Karpas-422 (cell line): ENCODE measurements around the gene SLC5A4. TPM values are rescaled to one million over a fixed set of nuclear protein-coding genes. Genes with fewer than 3 reads are reported as not detected.
A peak's percentile ranks its signal among the peaks of the same experiment; 100 is the strongest.
"Not testable (repeated sequence)": the region's sequence is repeated elsewhere in the genome, so short reads cannot be mapped to it uniquely, and the experiment has no call there.

Experiments
- DNase-seq: peaks from one replicate; pipeline ENCODE4 v3.0.0-alpha.2; 2015
- H2AFZ ChIP-seq: fragments of 200-600 bp; sonication (generic); 2 replicates; pipeline ENCODE4 v1.6.1; 2014; ENCODE audit warnings: antibody characterized with exemption, low read length, mixed read lengths
- H3K27ac ChIP-seq: fragments of 200-600 bp; sonication (generic); 2 replicates; pipeline ENCODE4 v1.5.1; 2014; ENCODE audit warnings: mild to moderate bottlenecking, low read length, moderate library complexity
- H3K27me3 ChIP-seq: fragments of 200-600 bp; sonication (generic); 2 replicates; pipeline ENCODE4 v1.6.1; 2014; ENCODE audit warnings: low read length, mixed read lengths
- H3K36me3 ChIP-seq: fragments of 200-600 bp; sonication (generic); 2 replicates; pipeline ENCODE4 v1.6.1; 2014; ENCODE audit warnings: low read length, mixed read lengths; ENCODE audit not compliant: insufficient read depth
- H3K4me1 ChIP-seq: fragments of 200-600 bp; sonication (generic); 2 replicates; pipeline ENCODE4 v1.6.1; 2014; ENCODE audit warnings: mild to moderate bottlenecking, low read length, mixed read lengths
- H3K4me2 ChIP-seq: fragments of 200-600 bp; sonication (generic); 2 replicates; pipeline ENCODE4 v1.6.1; 2014; ENCODE audit warnings: low read length, low read depth, mild to moderate bottlenecking; ENCODE audit not compliant: poor library complexity, severe bottlenecking
- H3K4me3 ChIP-seq: fragments of 200-600 bp; sonication (generic); 2 replicates; pipeline ENCODE4 v1.5.1; 2014; ENCODE audit warnings: mild to moderate bottlenecking, antibody characterized with exemption, low read length, mixed read lengths
- H3K79me2 ChIP-seq: fragments of 200-600 bp; sonication (generic); 2 replicates; pipeline ENCODE4 v1.6.1; 2014; ENCODE audit warnings: mild to moderate bottlenecking, low read length, mixed read lengths
- H3K9ac ChIP-seq: fragments of 200-600 bp; sonication (generic); 2 replicates; pipeline ENCODE4 v1.6.0; 2014; ENCODE audit warnings: low read length
- H3K9me2 ChIP-seq: fragments of 200-600 bp; sonication (generic), shearing (Covaris generic); replicated peaks from 2 replicates; pipeline ENCODE4 v1.6.0; 2014; ENCODE audit warnings: mild to moderate bottlenecking, low read length, moderate library complexity; ENCODE audit not compliant: insufficient read depth
- H3K9me3 ChIP-seq: fragments of 300-700, 200-600 bp; sonication (generic); 2 replicates; pipeline ENCODE4 v1.6.1; 2014; ENCODE audit warnings: low read length, mixed read lengths
- H4K20me1 ChIP-seq: fragments of 200-600 bp; sonication (generic); 2 replicates; pipeline ENCODE4 v1.6.1; 2014; ENCODE audit warnings: mild to moderate bottlenecking, antibody characterized with exemption, low read length, low read depth; ENCODE audit not compliant: insufficient read depth
- total RNA-seq: library from RNA; depleted of rRNA; stranded (reverse); fragments of >200 nt; shearing (Covaris generic); gene quantifications from 2 replicates; pipeline ENCODE4 v1.2.3, GENCODE V29; 2014; ENCODE audit warnings: low replicate concordance

Gene SLC5A4
- total RNA-seq, 1 experiment from 2014 or later, result not detected

DNA sequence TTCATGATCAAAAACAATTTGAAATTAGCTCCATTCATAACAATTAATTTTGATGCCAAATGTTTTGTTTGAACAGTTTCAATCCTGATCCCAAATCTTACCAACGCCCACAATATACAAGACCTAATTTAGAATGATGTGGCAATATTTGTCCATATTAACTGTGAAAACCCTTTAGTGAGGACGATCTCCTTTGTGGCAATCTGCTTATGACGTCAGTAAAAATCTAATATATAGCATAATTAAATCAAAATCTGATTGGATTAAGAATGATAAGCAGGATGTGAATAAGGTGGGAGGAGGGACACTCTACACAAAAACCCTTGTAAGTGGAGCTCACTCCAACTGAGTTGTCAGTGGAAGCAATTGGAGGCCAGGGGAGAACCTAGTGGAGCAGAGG, 11.9 kb upstream of the SLC5A4 start:
- H3K4me3 ChIP-seq, result no peak overlapping the region
- no peaks in the 10 kb centered on the region for H3K9me3 ChIP-seq
- no peak overlapping the region for H3K4me2 ChIP-seq
- H3K36me3 ChIP-seq, result no peaks in the 10 kb centered on the region
- no peaks in the 10 kb centered on the region for H3K9me2 ChIP-seq
- H2AFZ ChIP-seq, result no peak overlapping the region
- no peak for DNase-seq
- no peak overlapping the region for H3K9ac ChIP-seq
- H3K27ac ChIP-seq, result no peak overlapping the region
- H3K4me1 ChIP-seq, result no peaks in the 10 kb centered on the region
- no peaks in the 10 kb centered on the region for H3K79me2 ChIP-seq
- no peaks in the 10 kb centered on the region for H4K20me1 ChIP-seq
- H3K27me3 ChIP-seq, result no peaks in the 10 kb centered on the region

GRCh38 chr22:32265882-32266767, 11.0 kb upstream of the SLC5A4 start:
- H3K27ac ChIP-seq, result no peak overlapping the region
- DNase-seq, result peak; percentile 87
- H3K4me1 ChIP-seq, result no peaks in the 10 kb centered on the region
- H4K20me1 ChIP-seq, result no peaks in the 10 kb centered on the region
- H3K4me3 ChIP-seq, result no peak overlapping the region
- H3K9me2 ChIP-seq, result no peaks in the 10 kb centered on the region
- H3K79me2 ChIP-seq, result no peaks in the 10 kb centered on the region
- no peaks in the 10 kb centered on the region for H3K36me3 ChIP-seq
- H3K4me2 ChIP-seq, result peak overlapping the region; percentile 11
- H2AFZ ChIP-seq, result no peak overlapping the region
- H3K9ac ChIP-seq, result no peak overlapping the region
- H3K9me3 ChIP-seq, result no peaks in the 10 kb centered on the region
- H3K27me3 ChIP-seq, result no peaks in the 10 kb centered on the region

GRCh38 chr22:32263678-32264077, 8.5 kb upstream of the SLC5A4 start:
- H3K4me1 ChIP-seq, H3K27ac ChIP-seq, H4K20me1 ChIP-seq, H3K9ac ChIP-seq, H3K9me2 ChIP-seq, DNase-seq, H3K9me3 ChIP-seq, H3K79me2 ChIP-seq, H3K36me3 ChIP-seq, H3K4me2 ChIP-seq, H3K27me3 ChIP-seq, H3K4me3 ChIP-seq, H2AFZ ChIP-seq: not testable (repeated sequence)

- H3K4me2 ChIP-seq, result no peak overlapping the region
- no peak overlapping the region for H3K9ac ChIP-seq
- H2AFZ ChIP-seq, result no peak overlapping the region
- H4K20me1 ChIP-seq, result no peaks in the 10 kb centered on the region
- H3K4me1 ChIP-seq, result no peaks in the 10 kb centered on the region
- H3K27me3 ChIP-seq, result no peaks in the 10 kb centered on the region
- no peak overlapping the region for H3K4me3 ChIP-seq
- H3K36me3 ChIP-seq, result no peaks in the 10 kb centered on the region
- no peak overlapping the region for H3K27ac ChIP-seq
- H3K9me3 ChIP-seq, result no peaks in the 10 kb centered on the region
- H3K79me2 ChIP-seq, result no peaks in the 10 kb centered on the region
- DNase-seq, result no peak
- no peaks in the 10 kb centered on the region for H3K9me2 ChIP-seq
These were observed 6.2 kb upstream of the SLC5A4 start for GRCh38 chr22:32261306-32261705.

DNA sequence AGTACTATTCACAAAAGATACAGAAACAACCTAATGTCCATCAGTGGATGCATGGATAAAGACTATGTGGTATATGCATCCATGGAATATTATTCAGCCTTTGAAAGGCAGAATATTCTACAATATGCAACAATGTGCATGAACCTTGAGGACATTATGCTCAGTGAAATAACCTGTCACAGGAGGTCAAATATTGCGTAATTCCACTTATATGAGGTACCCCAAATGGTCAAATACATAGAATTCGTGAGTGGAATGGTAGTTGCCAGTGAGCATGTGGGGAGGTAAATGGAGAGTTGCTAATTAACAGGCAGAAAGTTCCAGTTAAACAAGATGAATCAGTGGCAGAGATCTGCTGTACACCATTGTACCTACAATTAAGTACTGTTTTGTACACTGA, 3.6 kb upstream of the SLC5A4 start:
- no peaks in the 10 kb centered on the region for H3K36me3 ChIP-seq

DNA sequence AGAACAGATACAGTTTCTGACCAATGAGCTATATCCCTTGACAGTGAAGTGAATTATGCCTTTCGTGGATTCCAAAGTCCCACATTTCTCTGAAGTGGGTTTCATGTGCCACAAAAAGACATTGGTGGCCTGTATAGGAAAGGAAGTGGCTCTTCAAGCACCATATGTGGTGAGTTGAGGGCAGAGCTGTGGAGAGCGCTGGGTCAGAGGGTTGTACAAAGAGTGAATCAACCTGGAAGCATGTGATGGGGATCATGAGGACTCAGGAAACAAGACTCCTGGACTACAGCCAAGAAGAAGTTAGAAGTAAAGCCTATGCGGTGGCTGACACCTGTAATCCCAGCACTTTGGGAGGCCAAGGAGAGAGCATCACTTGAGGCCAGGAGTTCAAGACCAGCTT, 579 bp upstream of the SLC5A4 start:
- no peaks in the 10 kb centered on the region for H4K20me1 ChIP-seq
- no peak overlapping the region for H3K4me2 ChIP-seq
- H3K9me2 ChIP-seq, result no peaks in the 10 kb centered on the region
- no peaks in the 10 kb centered on the region for H3K36me3 ChIP-seq
- no peak overlapping the region for H3K27ac ChIP-seq
- no peaks in the 10 kb centered on the region for H3K27me3 ChIP-seq
- H3K79me2 ChIP-seq, result no peaks in the 10 kb centered on the region
- no peaks in the 10 kb centered on the region for H3K4me1 ChIP-seq
- H2AFZ ChIP-seq, result no peak overlapping the region
- H3K9me3 ChIP-seq, result no peaks in the 10 kb centered on the region
- no peak overlapping the region for H3K4me3 ChIP-seq
- no peak for DNase-seq
- no peak overlapping the region for H3K9ac ChIP-seq

More for the DNA sequence above, 3.6 kb upstream of the SLC5A4 start:
- H3K4me3 ChIP-seq, result no peak overlapping the region
- no peak overlapping the region for H2AFZ ChIP-seq
- H3K4me1 ChIP-seq, result no peaks in the 10 kb centered on the region
- H3K9me2 ChIP-seq, result no peaks in the 10 kb centered on the region
- no peak overlapping the region for H3K9ac ChIP-seq
- no peak for DNase-seq
- H3K9me3 ChIP-seq, result no peaks in the 10 kb centered on the region
- no peak overlapping the region for H3K27ac ChIP-seq
- no peak overlapping the region for H3K4me2 ChIP-seq
- H3K27me3 ChIP-seq, result no peaks in the 10 kb centered on the region
- no peaks in the 10 kb centered on the region for H4K20me1 ChIP-seq
- H3K79me2 ChIP-seq, result no peaks in the 10 kb centered on the region

DNA sequence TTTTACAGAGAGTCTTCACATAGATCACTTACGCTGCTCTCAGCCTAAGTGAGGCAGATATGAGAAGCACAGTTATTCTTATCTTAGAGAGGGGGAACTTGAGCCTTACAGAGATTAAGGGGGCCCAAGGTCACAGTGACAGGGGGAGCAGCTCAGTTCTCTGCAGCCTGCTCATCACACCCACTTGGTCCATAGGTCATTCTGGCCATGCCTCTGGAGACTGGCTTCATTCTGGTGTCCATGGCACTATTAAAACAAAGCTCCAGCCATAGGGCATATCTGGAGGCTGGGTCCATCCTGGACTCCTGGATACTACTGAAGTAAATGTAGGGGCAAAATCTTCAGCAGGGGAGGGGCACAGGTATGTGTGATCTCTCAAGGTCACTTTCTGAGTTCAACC, 5.9 kb downstream of the SLC5A4 start:
- no peaks in the 10 kb centered on the region for H3K36me3 ChIP-seq
- DNase-seq, result no peak
- H3K4me1 ChIP-seq, result no peaks in the 10 kb centered on the region
- no peaks in the 10 kb centered on the region for H3K9me2 ChIP-seq
- no peak overlapping the region for H3K27ac ChIP-seq
- H3K27me3 ChIP-seq, result no peaks in the 10 kb centered on the region
- no peak overlapping the region for H3K9ac ChIP-seq
- H3K4me3 ChIP-seq, result no peak overlapping the region
- no peaks in the 10 kb centered on the region for H3K79me2 ChIP-seq
- H3K9me3 ChIP-seq, result no peaks in the 10 kb centered on the region
- H3K4me2 ChIP-seq, result no peak overlapping the region
- no peaks in the 10 kb centered on the region for H4K20me1 ChIP-seq
- H2AFZ ChIP-seq, result no peak overlapping the region

DNA sequence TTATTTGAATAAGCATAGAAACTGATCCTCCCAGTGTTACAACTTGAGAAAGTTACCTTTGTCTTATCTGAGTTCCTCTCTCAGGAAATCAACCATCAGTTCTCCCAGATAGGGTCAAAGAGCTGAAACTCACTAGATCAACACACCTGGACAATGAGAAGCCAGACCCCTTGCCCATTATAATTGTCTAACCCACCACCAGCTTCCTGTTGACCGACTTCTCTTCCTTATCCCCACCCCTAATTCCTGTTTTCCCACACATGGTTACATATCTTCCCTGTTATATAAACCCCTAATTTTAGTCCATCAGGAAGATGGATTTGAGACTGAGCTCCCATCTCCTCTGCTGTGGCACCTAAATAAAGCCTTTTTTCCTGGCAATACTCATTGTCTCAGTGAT, 6.9 kb downstream of the SLC5A4 start:
- Histone ChIP-seq H4K20me1 (no peaks in the 10 kb centered on the region), H2AFZ (no peak overlapping the region), H3K27ac (no peak overlapping the region), H3K4me1 (no peaks in the 10 kb centered on the region), H3K36me3 (no peaks in the 10 kb centered on the region), H3K4me2 (no peak overlapping the region), H3K9ac (no peak overlapping the region), H3K4me3 (no peak overlapping the region), H3K9me2 (no peaks in the 10 kb centered on the region), H3K9me3 (no peaks in the 10 kb centered on the region), H3K79me2 (no peaks in the 10 kb centered on the region), H3K27me3 (no peaks in the 10 kb centered on the region)
- DNase-seq, result no peak
